GM21528 (cell line): ENCODE data around the gene TBK1.
"Not testable (repeated sequence)": the region's sequence is repeated elsewhere in the genome, so short reads cannot be mapped to it uniquely, and the experiment has no call there.

ENCODE experiments used
- ATAC-seq: cut with Tn5 transposase; IDR thresholded peaks from one replicate; pipeline ENCODE4 v1.9.1; 2021; ENCODE audit warnings: mild to moderate bottlenecking, moderate library complexity; ENCODE audit not compliant: unreplicated experiment, low FRiP score

TBK1 gene

DNA sequence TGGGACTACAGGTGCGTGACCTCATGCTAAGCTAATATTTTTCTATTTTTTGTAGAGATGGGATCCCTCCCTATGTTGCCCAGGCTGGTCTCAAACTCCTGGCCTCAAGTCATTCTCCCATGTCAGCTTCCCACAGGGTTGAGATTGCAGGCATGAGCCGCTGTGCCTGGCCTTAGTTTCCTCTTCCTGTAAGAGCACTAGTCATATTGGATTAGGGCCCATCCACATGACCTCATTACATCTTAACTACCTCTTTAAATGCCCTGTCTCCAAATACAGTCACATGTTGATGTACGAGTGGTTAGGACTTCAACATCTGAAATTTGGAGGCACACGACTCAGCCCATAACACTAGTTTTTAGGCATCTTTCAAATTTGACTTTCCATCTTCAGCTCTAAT lies 86.2 kb downstream of the TBK1 start:
- ATAC-seq, result no peak

DNA sequence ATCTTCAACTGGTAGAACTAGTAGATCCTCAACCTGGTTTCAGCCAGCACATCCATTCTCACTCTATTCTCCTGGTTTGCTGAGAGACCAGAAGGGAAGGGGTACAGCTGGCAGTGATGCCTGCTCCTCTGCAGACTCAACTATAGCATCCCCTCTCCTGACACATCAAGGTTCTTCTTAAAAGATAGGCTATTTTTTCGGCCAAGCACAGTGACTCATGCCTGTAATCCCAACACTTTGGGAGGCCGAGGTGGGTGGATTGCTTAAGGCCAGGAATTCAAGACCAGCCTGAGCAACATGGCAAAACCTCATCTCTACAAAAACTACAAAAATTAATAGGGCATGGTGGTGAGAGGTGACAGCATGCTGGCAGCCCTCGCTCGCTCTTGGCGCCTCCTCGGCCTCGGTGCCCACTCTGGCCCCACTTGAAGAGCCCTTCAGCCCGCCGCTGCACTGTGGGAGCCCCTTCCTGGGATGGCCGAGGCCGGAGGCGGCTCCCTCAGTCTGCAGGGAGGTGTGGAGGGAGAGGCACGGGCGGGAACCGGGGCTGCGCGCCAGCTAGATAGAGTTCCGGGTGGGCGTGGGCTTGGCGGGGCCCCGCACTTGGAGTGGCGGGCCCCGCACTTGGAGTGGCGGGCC lies 90.6 kb downstream of the TBK1 start:
- ATAC-seq, result not testable (repeated sequence)

DNA sequence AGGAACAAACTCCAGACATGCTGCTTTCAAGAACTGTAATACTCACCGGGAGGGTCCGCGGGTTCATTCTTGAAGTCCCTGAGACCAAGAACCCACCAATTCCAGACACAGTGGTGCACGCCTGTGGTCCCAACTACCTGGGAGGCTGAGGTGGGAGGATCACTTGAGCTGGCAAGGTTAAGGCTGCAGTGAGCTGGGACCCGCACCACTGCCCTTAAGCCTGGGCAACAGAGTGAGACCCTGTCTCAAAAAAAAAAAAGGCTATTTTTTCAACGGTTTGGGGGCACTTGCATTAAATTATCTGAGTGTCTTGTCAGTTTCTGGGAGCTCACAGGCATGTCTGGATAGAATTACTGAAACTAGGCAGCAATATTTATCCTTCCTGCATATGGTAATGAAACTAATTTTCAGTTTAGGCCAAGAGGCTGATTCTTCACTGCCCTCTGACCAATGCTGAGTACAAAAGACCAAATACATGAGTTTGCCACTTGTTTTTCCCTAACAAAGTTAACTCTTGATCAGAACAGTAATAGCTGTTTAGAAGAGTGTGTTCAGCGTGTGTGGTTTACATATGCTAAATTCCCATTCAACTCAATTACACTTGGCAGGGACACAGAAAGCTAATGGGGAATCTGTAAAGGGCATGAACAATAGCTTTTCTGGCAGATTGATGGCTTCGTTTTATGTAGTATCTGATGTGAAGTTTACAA lies 92.6 kb downstream of the TBK1 start:
- no peak for ATAC-seq

DNA sequence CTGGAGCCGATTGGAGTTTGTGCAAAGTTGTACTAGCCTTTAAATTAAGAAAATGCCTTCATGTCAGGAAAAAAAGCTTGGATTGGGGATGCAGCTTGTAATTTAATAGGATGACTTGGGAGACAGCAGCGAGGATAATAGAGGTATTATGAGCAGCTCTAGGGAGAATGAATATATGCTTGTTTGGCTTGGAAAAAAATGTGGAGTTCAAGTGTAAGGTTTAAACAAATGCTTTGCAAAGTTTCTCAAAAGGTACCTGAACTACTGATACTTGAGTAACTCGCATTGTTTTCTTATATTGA lies 93.1 kb downstream of the TBK1 start:
- ATAC-seq, result no peak

DNA sequence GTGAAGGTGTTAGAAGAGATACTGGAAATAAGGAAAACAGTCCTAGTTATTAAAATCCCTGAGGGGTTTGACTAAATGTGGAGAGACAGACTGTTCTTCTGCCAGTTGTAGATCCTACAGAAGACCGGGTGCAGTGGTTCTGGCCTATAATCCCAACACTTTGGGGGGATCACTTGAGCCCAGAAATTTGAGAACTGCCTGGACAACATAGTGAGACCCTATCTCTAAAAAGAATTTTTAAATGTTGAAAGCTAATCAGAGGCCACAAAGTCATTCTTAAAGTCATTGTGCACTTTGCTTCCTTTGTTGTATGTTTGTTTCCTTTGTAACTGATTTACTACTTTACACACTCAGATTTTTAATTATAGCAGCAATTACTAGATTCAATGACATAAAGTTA lies 97.2 kb downstream of the TBK1 start:
- no peak for ATAC-seq

DNA sequence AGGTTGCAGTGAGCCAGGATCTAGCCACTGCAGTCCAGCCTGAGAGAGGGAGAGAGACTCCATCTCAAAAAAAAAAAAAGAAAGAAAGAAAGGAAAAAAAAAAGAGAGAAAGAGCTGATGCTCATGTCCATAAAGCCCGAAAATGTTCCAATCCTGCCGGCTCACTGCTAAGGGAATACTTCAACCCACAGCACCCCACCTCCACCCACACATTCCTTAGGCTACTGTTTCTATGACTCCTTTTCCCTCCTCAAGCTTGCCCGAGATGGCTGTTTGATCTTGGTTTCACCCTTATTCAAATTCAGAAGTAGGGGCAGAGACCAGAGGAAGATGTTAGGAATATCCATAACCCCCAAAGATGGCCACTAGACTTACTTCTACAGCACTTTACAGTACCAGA lies 98.8 kb downstream of the TBK1 start:
- no peak for ATAC-seq

DNA sequence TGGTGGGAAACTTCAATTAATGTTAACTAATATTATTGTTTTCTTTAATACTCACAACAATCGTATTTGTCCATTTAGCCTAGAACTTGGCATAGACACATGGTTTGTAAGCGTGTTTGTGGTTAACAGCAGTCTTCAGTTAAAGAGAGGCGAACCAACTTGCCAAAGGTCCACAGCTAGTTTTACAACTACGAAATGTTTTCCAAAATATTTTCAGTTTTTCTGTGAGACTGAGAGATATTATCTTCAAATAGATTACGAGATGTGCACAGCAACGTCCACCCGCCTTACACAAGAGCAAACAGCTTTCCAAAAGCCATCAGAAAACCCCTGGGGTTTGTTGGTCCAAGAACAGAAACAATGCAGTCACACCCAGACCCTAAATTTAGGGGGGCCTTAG lies 99.8 kb downstream of the TBK1 start:
- ATAC-seq, result no peak
